HG03432 (cell line): Measurements from ENCODE around the gene HKDC1.
"Not testable (repeated sequence)": the region's sequence is repeated elsewhere in the genome, so short reads cannot be mapped to it uniquely, and the experiment has no call there.

ENCODE experiments used
- ATAC-seq: cut with Tn5 transposase; IDR thresholded peaks from one replicate; pipeline ENCODE4 v1.9.1; 2021; ENCODE audit warnings: mild to moderate bottlenecking, moderate library complexity; ENCODE audit not compliant: unreplicated experiment

HKDC1 gene

DNA sequence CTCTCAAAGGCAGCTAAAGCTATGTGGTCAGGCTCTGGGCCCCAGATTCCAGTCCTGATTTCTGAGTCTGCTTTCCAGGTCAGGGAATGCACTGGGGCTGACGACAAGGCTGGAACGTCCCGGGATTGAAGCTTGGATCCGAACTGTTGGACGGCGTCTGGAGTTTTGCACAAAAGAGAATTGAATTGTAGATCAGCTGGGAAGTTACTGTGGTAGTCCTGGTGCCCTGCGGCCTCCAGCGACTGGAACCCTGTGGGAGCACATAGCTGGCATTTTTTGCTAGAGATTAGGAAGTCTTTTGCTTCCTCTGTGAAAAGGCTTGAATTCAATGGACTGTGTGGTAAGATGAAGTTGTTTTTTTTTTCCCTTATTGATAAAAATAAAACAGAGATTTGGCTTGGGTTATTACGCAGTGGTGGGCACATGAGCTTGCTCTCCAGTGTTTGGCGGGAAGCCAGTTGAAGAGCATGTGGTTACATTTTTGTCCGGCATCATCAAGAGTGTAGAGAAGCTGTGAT is 58.4 kb downstream of the HKDC1 start, which contains the start of gene HK1:
Gene HK1, plus strand, starts transcription at position 51 of the 518 bp plus-strand sequence.
- no peak for ATAC-seq

DNA sequence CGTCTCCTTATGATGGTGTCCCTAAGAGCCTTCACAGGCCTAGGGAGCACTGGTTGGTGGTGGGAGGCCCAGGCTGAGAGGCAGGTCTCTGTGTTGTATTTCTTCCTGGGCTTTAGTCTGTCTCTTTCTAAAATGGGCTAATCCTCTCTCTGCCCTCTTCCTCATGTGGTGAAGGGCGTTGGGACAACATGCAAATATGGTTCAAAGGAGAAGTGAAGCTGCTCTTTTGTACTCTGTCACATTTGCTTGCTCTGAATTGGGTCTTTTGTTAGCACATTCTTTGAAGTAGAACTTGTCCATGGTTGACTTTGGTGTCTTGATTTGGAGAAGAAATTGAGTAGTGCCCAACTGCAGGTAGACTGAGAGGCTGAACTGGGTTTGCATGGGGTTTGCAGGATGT is 59.0 kb downstream of the HKDC1 start:
- no peak for ATAC-seq

DNA sequence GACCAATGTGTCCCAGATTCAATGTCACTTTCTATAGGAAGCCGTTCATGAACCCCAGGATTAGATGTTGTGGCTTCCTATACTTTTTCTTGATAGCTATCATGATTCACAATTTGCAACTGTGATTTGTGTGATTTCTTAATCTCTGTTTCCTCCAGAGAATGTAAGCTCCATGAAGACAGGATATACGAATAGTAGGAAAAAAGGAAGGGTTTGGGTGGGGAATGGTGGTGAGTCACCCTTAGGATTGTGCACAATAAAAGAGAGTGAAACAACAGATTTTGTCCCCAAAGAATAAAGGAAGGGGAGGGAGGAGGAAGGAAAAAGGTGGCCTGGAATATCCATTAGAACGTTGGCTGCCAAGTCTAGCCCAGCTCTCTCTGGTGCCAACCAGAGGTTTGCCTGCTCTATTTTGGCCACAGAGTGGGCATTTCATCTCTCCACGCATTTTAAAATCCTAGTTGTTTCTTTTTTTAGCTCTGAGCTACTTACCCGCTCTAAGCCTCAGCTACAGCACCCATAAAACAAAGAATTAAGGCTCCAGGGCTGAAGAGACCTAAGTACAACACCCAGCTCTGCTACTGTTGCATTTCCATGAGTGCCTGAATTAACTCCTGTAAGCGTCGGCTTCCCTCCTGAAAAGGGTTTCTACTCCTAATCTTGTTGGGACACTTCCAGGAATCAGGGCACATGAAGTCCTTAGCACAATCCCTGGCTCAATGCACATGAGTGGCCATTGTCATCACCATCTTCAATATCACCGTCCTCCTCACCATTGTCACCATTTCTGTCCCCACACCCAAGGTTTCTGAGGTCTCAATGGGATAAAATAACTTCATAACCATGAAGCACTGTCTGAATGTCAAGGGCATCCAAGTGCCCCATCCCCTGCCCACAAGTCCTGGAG is 61.6 kb downstream of the HKDC1 start:
- ATAC-seq, result no peak

DNA sequence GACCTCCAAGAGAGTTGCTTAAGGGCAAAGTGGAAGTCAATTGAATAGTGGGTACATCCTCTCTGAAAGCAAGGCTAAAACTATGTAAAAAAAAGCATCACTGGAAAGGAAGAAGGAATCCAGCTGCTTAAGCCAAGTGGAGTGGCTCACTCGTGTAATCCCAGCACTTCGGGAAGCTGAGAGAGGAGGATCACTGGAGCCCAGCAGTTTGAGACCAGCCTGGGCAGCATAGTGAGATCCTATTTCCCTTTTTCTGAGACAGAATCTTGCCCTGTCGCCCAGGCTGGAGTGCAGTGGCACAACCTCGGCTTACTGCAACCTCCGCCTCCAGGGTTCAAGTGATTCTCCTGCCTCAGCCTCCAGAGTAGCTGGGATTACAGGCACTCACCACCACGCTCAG is 64.3 kb downstream of the HKDC1 start:
- not testable (repeated sequence) for ATAC-seq

DNA sequence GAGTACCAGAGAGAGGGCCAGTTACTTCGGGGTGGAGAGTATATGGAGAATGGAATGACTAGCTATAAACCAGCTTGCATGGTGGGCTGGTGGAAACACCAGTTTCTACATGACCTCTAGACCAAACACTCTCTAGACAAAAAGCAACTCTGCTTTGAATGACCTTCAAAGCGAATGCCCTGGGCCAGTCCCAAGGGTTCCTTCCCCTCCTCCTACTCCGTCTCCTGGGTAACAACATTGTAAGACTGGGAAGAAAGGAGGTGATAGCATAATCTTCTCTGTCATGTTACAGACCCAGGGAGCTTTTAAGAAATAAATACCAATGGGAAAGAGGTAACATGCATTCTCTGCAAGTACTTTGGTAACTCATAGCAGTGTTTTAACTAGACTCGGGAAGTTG is 65.6 kb downstream of the HKDC1 start:
- ATAC-seq, result no peak

DNA sequence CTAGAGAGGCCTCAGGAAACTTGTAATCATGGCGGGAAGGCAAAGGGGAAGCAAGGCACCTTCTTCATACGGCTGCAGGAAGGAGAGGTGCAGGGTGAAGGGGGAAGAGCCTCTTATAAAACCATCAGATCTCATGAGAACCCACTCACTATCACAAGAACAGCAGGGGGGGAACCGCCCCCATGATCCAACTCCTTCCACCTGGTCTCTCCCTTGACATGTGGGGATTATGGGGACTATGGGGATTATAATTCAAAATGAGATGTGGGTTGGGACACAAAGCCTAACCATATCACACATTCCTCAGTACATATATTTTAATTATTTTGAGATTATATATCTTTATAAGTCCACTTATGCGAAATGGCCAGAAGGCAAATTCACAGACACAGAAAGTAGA is 67.0 kb downstream of the HKDC1 start:
- no peak for ATAC-seq

DNA sequence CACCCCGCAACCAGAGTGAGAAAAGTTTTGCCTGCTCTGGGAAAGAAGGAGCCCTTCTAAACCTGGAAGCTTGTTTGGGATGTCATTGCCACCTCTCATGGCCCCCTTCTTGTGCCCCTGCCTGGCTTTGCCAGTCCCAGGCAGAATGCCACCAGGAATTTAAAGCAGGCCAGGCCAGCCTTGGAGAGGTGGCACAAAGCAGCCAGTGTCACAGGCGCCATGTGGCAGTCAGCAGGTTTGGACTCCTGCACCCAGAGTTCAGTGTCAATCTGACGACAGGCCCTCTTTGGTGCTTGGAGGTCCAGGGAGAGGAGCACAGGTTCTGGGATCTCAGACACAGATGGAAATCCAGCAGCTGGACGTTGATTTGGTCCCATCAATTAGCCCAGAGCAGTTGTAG is 70.9 kb downstream of the HKDC1 start:
- ATAC-seq, result no peak

DNA sequence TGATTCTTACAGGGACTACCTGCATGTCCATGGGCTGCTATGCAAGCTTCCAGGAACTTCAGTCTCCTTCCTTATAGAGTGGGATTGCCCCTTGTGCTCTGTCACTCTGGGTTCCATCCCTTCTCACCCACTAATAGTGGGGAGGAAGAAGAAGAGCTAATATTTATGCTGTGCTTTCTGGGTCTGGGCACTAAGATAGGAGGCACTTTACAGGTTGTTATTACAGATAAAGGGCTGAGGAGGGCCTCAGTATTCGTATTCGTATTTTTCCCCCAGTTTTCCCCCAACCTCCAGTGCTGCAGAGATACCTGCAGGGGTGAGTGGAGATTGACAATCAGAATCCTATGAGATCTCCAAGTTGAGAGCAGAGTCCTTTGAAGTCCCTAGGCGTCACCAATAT is 72.3 kb downstream of the HKDC1 start:
- ATAC-seq, result no peak

DNA sequence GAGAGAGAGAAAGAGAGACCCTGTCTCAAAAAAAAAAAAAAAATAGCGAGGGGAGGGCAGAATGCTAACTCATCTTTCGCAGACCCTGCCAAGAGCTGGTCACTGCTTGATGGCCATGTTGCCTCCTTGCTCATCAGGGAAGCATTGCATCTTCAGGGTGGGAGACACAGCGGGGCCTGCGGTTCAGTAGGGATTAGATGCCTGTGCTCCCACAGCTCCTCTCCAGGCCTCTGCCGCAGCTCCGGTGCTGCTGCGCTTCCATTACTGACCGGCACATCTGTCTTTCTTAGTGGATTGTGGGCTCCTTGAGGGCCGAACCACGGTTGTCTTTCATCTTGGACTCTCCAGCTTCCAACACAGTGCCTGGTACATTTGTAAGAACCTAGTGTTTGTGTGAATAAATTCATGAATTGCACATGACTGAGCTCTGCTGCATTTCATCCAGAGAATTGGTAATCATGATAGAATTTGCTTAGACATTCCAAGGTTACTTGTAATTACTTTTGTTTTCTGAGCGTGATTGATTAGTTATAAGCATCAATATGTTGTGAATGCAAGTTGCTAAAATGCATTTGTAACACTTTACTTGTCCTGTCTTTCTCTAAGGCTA is 75.0 kb downstream of the HKDC1 start:
- ATAC-seq, result no peak

DNA sequence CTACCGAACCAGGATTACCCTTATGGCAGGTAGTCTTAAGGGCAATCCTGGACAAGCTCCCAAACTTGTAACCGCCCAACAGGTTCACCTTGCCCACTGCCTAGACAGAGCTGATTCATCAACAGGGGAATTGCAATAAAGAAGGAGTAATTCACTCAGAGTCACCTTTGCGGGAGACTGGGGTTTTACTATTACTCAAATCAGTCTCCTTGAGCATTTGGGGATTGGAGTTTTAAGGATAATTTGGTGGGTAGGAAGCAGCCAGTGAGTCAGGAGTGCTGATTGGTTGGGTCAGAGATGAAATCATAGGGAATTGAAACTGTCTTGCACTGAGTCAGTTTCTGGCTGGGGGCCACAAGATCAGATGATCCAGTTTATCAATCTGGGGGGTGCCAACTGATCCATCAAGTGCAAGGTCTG is 83.5 kb downstream of the HKDC1 start:
- ATAC-seq, result no peak

DNA sequence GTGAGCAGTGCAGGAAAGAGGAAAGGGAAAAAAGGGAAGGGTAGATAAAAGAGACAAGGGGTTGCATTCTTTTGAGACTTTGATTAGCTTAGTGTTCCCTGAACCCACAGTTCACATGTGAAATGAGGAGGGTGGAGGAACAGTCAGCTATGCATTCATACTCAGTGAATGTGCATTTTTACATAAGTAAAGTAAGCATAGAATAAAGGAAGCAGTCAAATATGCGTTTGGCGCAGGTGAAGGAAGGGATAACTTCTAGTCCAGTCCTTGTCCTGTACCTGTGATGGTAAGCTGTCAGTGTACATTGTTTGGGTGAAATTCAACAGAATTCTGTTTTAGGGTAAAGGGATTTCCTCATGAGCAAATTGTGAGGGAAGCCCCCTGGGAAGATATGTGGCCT is 86.3 kb downstream of the HKDC1 start:
- ATAC-seq, result no peak

DNA sequence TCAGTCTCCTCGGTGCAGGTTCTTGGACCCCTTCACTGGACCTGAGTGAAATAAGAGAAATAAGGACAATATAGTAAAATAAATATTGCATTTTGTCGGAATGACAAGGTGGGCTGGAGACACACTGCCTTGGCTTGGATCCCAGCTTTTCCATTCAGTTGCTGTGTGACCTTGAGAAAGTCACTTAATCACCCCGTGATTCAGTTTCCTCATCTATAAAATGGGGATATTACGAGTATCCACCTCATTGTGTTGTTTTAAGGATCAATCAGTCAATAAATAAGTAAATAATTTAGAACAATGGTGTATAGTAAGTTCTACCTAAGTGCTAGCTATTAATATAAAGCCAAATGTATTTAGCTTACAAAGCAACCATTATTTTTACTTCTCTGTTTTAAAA is 87.3 kb downstream of the HKDC1 start:
- ATAC-seq, result no peak

DNA sequence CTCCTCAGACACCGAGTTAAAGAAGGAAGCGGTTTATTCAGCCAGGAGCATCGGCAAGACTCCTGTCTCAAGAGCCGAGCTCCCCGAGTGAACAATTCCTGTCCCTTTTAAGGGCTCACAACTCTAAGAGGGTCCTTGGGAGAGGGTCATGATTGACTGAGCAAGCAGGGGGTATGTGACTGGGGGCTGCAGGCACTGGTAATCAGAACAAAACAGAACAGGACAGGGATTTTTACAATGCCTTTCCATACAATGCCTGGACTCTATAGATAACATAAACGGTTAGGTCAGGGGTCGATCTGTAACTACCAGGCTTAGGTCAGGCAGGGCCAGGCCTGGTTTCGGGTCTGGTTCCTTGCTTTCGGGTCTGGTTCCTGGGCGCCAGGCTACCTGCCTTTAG is 88.2 kb downstream of the HKDC1 start:
- ATAC-seq, result not testable (repeated sequence)

DNA sequence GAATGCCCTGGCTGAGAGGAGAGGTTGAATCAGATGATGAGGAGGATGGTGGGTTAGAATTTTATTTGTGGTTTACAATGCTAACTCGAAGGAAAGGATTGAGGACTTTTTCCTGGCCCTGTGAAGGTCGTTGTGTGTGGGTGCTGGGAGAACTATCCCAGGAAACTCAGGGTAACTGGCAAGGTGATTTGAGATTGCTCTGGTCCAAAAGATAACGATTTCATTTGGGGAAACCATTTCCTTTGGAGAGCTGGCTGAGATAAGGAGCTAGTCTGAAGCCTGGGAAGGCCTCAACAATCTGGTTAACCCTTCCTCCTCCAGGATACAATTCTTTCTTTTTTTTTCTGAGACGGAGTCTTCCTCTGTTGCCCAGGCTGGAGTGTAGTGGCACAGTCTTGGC is 91.2 kb downstream of the HKDC1 start:
- ATAC-seq, result no peak

DNA sequence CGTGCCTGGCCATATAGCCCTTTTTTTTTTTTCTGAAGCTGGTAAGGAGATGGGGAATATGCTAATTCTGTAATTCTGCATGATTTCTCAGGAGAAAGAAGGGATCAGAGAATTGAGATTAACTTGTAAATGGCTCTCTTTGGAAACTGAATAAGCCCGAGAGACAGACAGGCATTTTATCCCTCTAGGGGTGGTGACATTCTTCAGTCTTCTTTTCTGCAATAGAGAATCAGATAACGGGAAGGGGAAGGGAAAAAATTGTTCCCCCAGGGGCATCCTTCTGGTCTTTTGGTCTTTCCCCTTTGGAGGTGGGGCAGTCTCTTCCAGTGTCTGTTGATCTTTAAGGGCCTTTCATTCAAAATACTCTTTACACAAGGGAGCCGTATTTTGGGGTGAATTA is 92.4 kb downstream of the HKDC1 start:
- ATAC-seq, result no peak

DNA sequence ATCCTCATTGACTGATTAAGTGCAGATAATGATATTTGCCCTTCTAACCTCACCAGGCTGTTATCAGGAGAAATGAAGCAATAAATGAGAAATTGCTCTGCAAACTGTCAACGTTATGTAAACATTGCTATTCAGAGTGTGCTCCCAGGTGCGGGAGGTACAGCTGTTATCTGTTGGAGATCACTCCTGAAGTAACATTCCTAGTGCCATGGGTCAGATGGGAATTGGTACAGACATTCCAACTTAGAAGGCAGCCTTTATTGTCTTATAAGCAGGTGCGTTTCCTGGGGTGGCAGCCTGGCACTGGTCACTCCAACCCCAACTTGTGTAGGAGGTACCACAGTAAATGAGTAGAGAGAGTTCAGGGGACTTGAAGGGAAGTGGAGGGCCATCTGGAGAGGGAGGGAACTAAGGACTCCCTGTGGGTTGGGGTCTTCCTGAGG is 95.0 kb downstream of the HKDC1 start:
- no peak for ATAC-seq

DNA sequence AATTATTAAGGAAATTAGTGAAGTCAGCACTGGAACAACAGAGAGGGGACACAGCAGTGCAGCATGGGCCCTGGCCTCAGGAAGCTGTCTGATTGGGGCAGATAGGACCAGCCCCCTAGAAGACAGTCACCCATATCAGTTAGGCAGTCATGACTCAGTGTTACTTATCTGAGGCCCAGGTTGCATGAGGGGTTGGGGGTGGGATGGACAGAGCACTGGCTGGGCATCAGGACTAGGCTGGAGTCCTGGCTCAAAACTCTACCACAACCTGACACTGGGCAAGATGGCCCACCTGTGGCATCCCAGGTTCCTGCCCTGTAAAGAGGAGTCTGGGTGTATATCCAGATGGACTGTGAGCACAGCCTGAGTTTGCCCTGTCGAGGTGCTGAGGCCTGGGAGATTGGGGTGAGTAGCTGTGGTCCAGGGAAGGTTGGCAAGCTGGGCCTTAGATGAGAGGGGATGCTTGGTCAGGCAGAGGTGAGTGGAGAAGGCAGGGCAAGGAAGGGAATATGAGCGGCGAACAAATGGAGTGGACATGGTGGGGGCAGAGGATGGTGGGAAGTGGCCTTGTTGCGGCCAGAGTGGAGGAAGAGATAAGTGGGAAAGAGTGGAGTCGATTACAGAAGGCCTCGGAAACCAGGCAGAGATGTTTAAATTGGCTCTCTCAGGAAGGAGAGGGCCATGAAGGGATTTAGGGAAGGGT is 95.6 kb downstream of the HKDC1 start:
- ATAC-seq, result no peak

DNA sequence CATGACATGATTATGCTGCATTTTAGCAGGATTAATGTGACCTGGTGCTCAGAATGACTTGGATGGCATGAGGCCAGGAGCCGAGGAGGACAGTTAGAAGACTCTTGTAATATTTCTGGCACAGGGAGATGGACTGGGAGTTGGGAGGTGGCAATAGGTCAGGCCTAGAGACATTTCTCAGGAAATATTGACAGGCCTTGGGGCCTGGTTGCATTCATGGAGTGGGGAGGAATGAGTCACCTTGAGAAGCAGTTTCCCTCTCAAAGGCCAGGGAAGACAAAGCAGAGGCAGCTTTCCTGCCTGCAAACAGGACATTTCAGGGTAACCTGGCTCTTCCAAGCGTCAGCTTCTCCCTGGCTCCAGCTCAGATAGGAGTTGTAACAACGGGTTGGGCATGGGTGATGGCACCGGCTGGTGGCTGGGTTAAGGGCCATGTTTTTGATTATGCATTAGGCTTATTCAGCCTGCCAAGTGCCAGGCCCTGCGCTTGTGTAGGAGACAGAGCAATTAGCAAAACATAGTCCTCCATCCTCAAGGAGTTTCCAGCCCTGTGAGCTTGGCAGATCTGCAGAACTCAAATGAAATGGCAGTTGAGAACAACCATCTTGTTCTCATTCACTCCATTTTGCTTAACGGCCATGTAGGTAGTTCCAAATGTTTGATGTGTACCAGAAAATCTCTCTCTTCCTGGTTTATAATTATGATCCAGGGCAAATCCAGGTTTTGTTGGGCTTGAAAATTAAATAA is 96.4 kb downstream of the HKDC1 start:
- ATAC-seq, result no peak
